Renal pelvis (tissue), 4 donors: ENCODE measurements around the gene CRIP3. TPM values are rescaled to one million over a fixed set of nuclear protein-coding genes. Genes with fewer than 3 reads are reported as not detected.

ENCODE experiments used
- DNase-seq: peaks from one replicate; pipeline ENCODE4 v3.0.0-alpha.2; 2013
- polyA plus RNA-seq, 3 donors: library from polyadenylated mRNA; unstranded; fragments of 120-200 nt; gene quantifications; one replicate each; pipeline ENCODE4 v1.2.1, GENCODE V29; 2013; ENCODE audit not compliant: insufficient read length in 3 of 3

Gene CRIP3
- polyA plus RNA-seq, 3 donors = 3.8 to 8.3 (median 8.1) TPM

DNA sequence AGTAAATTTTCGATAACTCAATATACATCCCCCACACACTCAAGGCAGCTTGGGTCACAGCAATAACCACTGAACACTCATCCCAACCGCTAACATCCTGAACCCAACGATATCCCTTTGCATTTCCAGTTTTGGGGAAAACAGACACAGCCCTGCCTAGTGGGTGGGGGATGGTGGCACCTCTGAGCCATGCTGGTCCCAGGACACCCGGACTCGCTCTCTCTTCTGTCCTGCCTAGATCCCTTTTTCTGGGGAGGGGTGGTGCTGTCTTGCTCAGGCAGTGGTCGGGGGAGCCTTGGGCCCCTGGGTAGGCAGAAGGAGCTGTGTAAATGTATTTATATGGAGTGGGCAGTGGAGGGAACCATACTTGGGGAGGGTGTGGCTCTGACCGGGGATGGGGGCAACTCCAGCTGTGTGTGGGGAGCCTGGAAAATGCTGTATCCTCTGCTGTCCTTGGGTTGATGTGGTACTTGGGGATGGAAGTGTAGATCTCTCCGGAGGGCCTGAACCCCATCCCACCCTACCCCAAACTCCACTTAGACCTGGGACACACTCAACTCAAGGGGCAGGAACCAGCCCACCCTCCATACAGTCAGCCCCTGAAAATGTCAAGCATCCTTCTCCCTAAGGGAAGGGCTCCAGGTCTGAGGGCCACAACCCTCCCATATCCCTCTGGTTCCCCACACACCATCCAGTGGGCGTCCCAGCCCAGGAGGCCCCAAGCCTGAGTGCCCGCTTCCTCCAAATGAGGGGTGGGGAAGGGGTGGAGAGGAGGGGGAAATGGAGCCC lies 34.3 kb downstream of the CRIP3 start:
- no peak for DNase-seq

GRCh38 chr6:43273707-43274106 lies 34.9 kb downstream of the CRIP3 start:
- DNase-seq = no peak

- no peak for DNase-seq
These were observed 36.7 kb downstream of the CRIP3 start for GRCh38 chr6:43271944-43272343.

DNA sequence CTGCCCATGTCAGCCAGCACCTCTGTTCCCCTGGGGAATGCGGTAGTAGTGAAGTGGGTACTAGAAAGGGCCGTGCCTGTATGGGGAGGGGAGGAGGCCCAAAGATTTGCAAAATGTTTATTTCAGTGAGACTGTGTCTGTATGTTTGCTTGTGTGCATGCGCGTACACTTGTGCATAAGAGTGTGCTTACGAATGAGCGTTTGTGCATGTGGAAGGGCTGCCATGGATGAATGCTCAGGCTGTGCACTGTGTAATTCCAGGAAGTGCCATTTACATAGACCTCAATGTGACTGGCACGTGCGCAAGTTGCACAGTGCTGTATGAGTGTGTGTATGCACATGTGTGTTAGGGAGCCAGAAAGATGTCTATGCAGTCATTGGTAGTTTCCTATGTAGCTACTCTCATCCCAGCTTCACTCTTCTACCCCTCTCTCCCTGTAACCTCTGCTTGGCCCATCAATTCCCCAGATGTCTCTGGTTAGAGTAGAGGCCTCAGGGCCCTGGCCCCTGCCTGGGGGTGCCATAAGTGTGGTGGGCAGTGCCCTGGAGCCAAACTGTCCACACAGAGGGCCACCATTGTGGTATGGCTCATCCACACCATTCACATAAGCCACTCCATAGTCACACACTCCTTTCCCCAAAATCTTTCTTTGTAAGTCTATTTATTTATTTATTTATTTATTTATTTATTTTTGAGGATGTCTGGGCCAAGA lies 37.4 kb downstream of the CRIP3 start:
- DNase-seq = no peak

GRCh38 chr6:43269273-43270007 lies 39.2 kb downstream of the CRIP3 start:
- no peak for DNase-seq

GRCh38 chr6:43268782-43269272 lies 39.8 kb downstream of the CRIP3 start:
- DNase-seq = no peak

- no peak for DNase-seq
These were observed 40.3 kb downstream of the CRIP3 start for GRCh38 chr6:43268355-43268700.

GRCh38 chr6:43267619-43268354 lies 40.8 kb downstream of the CRIP3 start:
- no peak for DNase-seq

GRCh38 chr6:43265564-43265963 lies 43.1 kb downstream of the CRIP3 start:
- DNase-seq = no peak

- DNase-seq = no peak
These were observed 44.0 kb downstream of the CRIP3 start for GRCh38 chr6:43264599-43265145.

- DNase-seq = no peak
These were observed 45.1 kb downstream of the CRIP3 start for GRCh38 chr6:43263314-43264178.

- no peak for DNase-seq
These were observed 45.8 kb downstream of the CRIP3 start for GRCh38 chr6:43262780-43263313.

DNA sequence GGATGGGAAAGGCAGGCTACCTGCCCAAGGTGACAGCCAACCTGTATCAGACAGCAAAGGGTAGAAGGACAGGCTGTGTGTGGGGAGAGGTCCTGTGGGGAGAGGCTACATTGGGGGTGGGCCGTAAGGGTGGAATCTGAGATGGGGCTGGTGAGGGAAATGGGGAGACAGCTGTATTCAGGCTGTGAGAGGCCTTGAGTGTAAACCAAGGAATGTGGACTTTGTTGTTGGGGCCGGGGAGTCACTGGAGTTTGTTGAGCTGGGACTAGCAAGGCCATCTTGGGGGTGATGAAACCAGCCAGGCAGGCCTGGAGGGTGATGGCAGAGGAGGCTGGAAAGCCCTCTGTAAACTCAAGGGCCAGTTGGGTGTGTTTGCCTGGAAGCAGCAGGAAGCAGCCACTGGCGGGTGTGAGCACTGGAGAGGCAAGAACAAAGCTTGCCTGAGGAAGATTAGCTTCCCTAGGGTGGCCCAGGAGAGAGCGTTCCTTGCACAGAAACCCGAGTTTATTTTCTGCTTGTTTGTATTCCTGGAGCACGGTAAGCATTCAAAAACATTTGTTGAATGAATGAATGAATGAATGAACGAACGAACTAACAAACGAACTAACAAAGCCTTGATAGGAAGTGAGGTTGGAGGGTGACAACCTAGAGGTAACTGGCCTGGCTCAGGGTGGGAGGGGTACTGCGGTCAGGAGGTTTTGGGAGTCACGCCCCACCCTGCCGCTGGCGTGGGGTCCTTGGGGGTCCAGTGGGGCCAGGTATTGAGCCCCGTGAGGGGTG lies 46.4 kb downstream of the CRIP3 start:
- no peak for DNase-seq

- no peak for DNase-seq
These were observed 47.4 kb downstream of the CRIP3 start for GRCh38 chr6:43261198-43261597.

DNA sequence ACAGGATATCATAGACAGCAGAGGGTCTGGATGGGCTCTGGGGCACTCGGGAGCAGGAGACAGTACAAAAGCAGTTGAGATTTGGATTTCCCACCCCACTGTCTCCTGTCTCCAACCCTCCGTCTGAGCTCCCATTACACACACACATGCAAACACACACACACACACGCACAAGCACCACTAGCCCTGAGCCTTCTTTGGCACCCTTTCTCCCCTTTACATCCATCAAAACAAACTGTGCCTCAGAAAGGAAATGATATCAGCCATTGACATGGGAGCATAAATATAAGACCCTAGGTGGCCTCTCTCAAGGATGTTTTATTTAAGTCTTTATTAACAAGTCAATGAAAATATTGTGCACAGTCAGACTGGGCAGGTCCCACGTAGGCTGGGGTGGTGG lies 47.8 kb downstream of the CRIP3 start:
- no peak for DNase-seq

DNA sequence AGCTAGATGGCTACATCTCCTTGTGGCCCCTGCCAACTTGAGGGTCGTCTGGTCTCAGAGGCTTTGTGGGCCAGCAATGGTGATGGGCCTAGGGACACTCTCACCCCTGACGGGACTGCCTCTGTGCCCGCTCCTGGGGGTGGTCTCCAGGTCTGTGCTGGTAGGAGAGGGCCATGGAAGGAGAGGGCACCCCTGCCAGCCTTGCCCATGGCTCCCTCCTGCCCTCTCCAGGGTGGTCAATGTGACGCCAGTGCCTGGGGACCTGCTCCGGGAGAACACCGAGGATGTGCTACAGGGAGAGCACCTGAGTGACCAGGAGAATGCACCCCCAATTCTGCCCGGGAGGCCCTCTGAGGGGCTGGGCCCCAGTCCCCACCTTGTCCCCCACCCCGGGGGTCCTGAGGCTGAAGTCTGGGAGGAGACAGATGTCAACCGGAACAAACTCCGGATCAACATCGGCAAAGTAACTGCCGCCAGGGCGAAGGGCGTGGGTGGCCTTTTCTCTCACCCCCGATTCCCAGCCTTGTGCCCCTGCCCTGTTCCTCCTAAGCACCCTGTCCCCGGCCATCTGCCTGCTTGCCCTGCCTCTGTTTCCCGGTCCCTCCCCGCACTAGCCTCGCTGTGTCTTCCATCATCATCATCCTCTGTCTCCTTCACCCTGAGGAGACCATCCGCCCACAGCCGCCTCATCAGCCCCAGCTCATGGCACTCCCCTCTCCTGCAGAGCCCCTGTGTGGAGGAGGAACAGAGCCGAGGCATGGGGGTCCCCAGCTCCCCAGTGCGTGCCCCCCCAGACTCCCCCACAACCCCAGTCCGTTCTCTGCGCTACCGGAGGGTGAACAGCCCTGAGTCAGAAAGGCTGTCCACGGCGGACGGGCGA lies 49.6 kb downstream of the CRIP3 start:
- no peak for DNase-seq

GRCh38 chr6:43258180-43258579 lies 50.4 kb downstream of the CRIP3 start:
- no peak for DNase-seq

GRCh38 chr6:43257367-43258145 lies 51.1 kb downstream of the CRIP3 start:
- DNase-seq = no peak
